SK-N-SH treated with all-trans-retinoic acid at 6 μM for 48 hours (cell line): ENCODE data around the gene PDCD11.

Experiments
- ATAC-seq: fragments of 200-7000 bp; cut with Tn5 transposase; 3 replicates; pipeline ENCODE4 v1.9.1; 2020; ENCODE audit warnings: mild to moderate bottlenecking, moderate library complexity
- ARNTL ChIP-seq: fragments of 450-650 bp; formaldehyde crosslinking; IDR thresholded peaks from 2 replicates; pipeline ENCODE4 v1.5.0; 2020; ENCODE audit warnings: low read depth, mild to moderate bottlenecking, moderate library complexity, borderline replicate concordance
- CREB5 ChIP-seq: fragments of 250-450 bp; sonication (Bioruptor Pico); IDR thresholded peaks from 2 replicates; pipeline ENCODE4 v1.5.1; 2020; ENCODE audit warnings: low read depth, mild to moderate bottlenecking, moderate library complexity
- CSDC2 ChIP-seq: fragments of 250-450 bp; sonication (Bioruptor Pico); IDR thresholded peaks from 2 replicates; pipeline ENCODE4 v1.5.0; 2020; ENCODE audit warnings: mild to moderate bottlenecking, moderate library complexity
- GLIS3 ChIP-seq: fragments of 250-450 bp; sonication (Bioruptor Pico); IDR thresholded peaks from 2 replicates; pipeline ENCODE4 v1.5.0; 2020; ENCODE audit warnings: mild to moderate bottlenecking, moderate library complexity
- ISL1 ChIP-seq: fragments of 250-450 bp; sonication (Bioruptor Pico); IDR thresholded peaks from 2 replicates; pipeline ENCODE4 v2.1.2; 2022; ENCODE audit warnings: mild to moderate bottlenecking, moderate library complexity
- OSR1 ChIP-seq: fragments of 250-450 bp; sonication (Bioruptor Pico); IDR thresholded peaks from 2 replicates; pipeline ENCODE4 v1.8.0; 2022; ENCODE audit warnings: moderate library complexity, mild to moderate bottlenecking, inconsistent platforms
- PPARA ChIP-seq: fragments of 250-450 bp; sonication (Bioruptor Pico); IDR thresholded peaks from 2 replicates; pipeline ENCODE4 v1.5.0; 2020; ENCODE audit warnings: mild to moderate bottlenecking, borderline replicate concordance
- RARB ChIP-seq: fragments of 250-450 bp; sonication (Bioruptor Pico); IDR thresholded peaks from 2 replicates; pipeline ENCODE4 v1.8.0; 2021; ENCODE audit warnings: mild to moderate bottlenecking, moderate library complexity
- TCF4 ChIP-seq: fragments of 250-450 bp; sonication (Bioruptor Pico); IDR thresholded peaks from 2 replicates; pipeline ENCODE4 v1.8.0; 2021; ENCODE audit warnings: mild to moderate bottlenecking, moderate library complexity, borderline replicate concordance
- TOX ChIP-seq: fragments of 250-450 bp; sonication (Bioruptor Pico); IDR thresholded peaks from 2 replicates; pipeline ENCODE4 v1.8.0; 2021; ENCODE audit warnings: mild to moderate bottlenecking, moderate library complexity, borderline replicate concordance
- TSHZ2 ChIP-seq: fragments of 250-450 bp; sonication (Bioruptor Pico); IDR thresholded peaks from 2 replicates; pipeline ENCODE4 v1.5.0; 2020; ENCODE audit warnings: mild to moderate bottlenecking, moderate library complexity
- ZC3H10 ChIP-seq: fragments of 250-450 bp; sonication (Bioruptor Pico); IDR thresholded peaks from 2 replicates; pipeline ENCODE4 v1.5.1; 2021; ENCODE audit warnings: mild to moderate bottlenecking, moderate library complexity
- ZFP3 ChIP-seq: fragments of 250-450 bp; sonication (Bioruptor Pico); IDR thresholded peaks from 2 replicates; pipeline ENCODE4 v1.5.0; 2020; ENCODE audit warnings: mild to moderate bottlenecking, moderate library complexity
- ZFP30 ChIP-seq: fragments of 450-650 bp; formaldehyde crosslinking; IDR thresholded peaks from 2 replicates; pipeline ENCODE4 v1.5.0; 2022; ENCODE audit warnings: mild to moderate bottlenecking, moderate library complexity
- ZNF565 ChIP-seq: fragments of 450-650 bp; formaldehyde crosslinking; conservative IDR thresholded peaks from 2 replicates; pipeline ENCODE4 v1.5.0; 2020; ENCODE audit warnings: low read depth, mild to moderate bottlenecking, moderate library complexity
- ZNF8 ChIP-seq: fragments of 450-650 bp; formaldehyde crosslinking; IDR thresholded peaks from 2 replicates; pipeline ENCODE4 v1.5.0; 2020; ENCODE audit warnings: mild to moderate bottlenecking, moderate library complexity
- TF ChIP-seq, protein P1 (sequence below): fragments of 250-450 bp; sonication (Bioruptor Pico); IDR thresholded peaks from 2 replicates; pipeline ENCODE4 v1.5.1; 2021; ENCODE audit warnings: mild to moderate bottlenecking, moderate library complexity
- TF ChIP-seq, protein P2 (sequence below): fragments of 250-450 bp; sonication (Bioruptor Pico); IDR thresholded peaks from 2 replicates; pipeline ENCODE4 v1.8.0; 2021; ENCODE audit warnings: low read depth, mild to moderate bottlenecking, moderate library complexity, borderline replicate concordance

Gene PDCD11

DNA sequence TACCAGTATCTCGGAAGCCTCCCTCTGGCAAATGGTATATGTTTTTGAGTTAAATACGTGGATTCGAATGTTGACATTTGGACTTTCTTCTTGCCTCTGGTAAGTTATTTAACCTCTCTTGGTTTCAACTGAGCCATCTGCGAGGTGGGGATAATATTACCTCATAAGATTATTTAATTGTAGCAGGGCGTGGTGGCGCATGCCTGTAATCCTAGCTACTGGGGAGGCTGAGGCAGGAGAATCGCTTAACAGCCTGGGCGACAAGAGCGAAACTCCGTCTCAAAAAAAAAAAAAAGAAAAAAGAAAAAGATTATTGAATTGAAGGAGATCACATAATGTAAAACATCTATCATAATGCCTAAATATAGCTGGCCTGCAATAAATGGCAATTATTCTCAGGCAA lies 29.0 kb upstream of the PDCD11 start:
- no peak for ATAC-seq
- TF ChIP-seq, protein P1, sequence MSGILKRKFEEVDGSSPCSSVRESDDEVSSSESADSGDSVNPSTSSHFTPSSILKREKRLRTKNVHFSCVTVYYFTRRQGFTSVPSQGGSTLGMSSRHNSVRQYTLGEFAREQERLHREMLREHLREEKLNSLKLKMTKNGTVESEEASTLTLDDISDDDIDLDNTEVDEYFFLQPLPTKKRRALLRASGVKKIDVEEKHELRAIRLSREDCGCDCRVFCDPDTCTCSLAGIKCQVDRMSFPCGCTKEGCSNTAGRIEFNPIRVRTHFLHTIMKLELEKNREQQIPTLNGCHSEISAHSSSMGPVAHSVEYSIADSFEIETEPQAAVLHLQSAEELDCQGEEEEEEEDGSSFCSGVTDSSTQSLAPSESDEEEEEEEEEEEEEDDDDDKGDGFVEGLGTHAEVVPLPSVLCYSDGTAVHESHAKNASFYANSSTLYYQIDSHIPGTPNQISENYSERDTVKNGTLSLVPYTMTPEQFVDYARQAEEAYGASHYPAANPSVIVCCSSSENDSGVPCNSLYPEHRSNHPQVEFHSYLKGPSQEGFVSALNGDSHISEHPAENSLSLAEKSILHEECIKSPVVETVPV (CRISPR knock-in tag), result no peak
- no peak for TF ChIP-seq TSHZ2

GRCh38 chr10:103367782-103368518 lies 28.5 kb upstream of the PDCD11 start, which contains the start of gene TAF5:
TSS of gene TAF5 (plus strand) at chr10:103367976. CDS start at chr10:103367990, 14 bp downstream.
- ATAC-seq, result peak; percentile 80
- TF ChIP-seq TCF4, result no peak
- no peak for TF ChIP-seq GLIS3 (CRISPR knock-in tag)
- TF ChIP-seq TOX (CRISPR knock-in tag), result no peak
- no peak for TF ChIP-seq RARB
- TF ChIP-seq, protein P2, sequence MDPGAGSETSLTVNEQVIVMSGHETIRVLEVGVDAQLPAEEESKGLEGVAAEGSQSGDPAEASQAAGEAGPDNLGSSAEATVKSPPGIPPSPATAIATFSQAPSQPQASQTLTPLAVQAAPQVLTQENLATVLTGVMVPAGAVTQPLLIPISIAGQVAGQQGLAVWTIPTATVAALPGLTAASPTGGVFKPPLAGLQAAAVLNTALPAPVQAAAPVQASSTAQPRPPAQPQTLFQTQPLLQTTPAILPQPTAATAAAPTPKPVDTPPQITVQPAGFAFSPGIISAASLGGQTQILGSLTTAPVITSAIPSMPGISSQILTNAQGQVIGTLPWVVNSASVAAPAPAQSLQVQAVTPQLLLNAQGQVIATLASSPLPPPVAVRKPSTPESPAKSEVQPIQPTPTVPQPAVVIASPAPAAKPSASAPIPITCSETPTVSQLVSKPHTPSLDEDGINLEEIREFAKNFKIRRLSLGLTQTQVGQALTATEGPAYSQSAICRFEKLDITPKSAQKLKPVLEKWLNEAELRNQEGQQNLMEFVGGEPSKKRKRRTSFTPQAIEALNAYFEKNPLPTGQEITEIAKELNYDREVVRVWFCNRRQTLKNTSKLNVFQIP (CRISPR knock-in tag), result no peak
- TF ChIP-seq ZFP3 (CRISPR knock-in tag), result no peak
- no peak for TF ChIP-seq ZNF565 (CRISPR knock-in tag)
- no peak for TF ChIP-seq ISL1 (CRISPR knock-in tag)
- no peak for TF ChIP-seq ZC3H10
- no peak for TF ChIP-seq TSHZ2
- TF ChIP-seq OSR1 (CRISPR knock-in tag), result no peak
- no peak for TF ChIP-seq PPARA (CRISPR knock-in tag)
- TF ChIP-seq ZNF8 (CRISPR knock-in tag), result no peak
- TF ChIP-seq, protein P1 (CRISPR knock-in tag), result no peak

DNA sequence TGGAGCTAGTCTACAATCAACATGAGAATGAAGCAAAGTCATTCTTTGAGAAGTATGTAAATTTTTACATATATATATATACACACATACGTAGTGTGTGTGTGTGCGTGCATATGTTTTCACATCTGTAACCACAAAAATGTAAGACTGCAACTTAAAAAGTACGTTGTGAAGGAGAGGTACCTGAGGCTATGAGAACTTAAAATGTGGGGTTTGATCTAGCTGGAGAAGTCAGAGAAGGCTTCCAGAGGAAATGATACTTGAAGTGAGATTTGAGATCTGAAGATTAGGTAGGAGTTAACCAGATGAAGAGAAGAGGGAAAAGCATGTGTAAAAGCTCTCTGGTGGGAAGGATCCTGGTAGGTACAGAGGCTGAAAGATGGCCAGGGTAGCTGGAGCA lies 22.9 kb upstream of the PDCD11 start:
- ATAC-seq, result no peak
- TF ChIP-seq GLIS3 (CRISPR knock-in tag) (no peak), ZFP30 (CRISPR knock-in tag) (no peak), TOX (CRISPR knock-in tag) (no peak), CSDC2 (no peak), ZNF8 (CRISPR knock-in tag) (no peak), ZC3H10 (no peak), PPARA (CRISPR knock-in tag) (no peak), ARNTL (CRISPR knock-in tag) (no peak), CREB5 (CRISPR knock-in tag) (no peak), ZNF565 (CRISPR knock-in tag) (no peak)
- TF ChIP-seq, protein P2 (CRISPR knock-in tag), result no peak
- TF ChIP-seq, all 23 proteins: peak for 0
